ENCODE data around the gene MALAT1. TPM values are rescaled to one million over a fixed set of nuclear protein-coding genes. Genes with fewer than 3 reads are reported as not detected.

MALAT1 gene
- total RNA-seq (2022; extraction: Qiagen RNA extraction; ENCODE audit: low read depth): 39.4 to 90.9 TPM (median 58.6 TPM) in 5 replicates

GRCh38 chr11:65498977-65499712 is at the start of gene MALAT1:
TSS of gene MALAT1 (plus strand) at chr11:65499045.

GRCh38 chr11:65524741-65525545 is 26.1 kb downstream of the MALAT1 start, which contains the start of gene SCYL1:
TSS of gene SCYL1 (plus strand) at chr11:65525083. CDS start at chr11:65525154, 71 bp downstream.

Other genes starting within 250 kb of the MALAT1 start
- 13.5 to 16.6 TPM (median 15.0 TPM) in 5 replicates for gene POLA2, start 237.1 kb upstream of the MALAT1 start, total RNA-seq (2022; extraction: Qiagen RNA extraction; ENCODE audit: low read depth)
- gene CDC42EP2, start 184.2 kb upstream of the MALAT1 start, total RNA-seq (2022; extraction: Qiagen RNA extraction; ENCODE audit: low read depth): 13.5 to 17.6 TPM (median 14.3 TPM) in 5 replicates
- 38.8 to 43.9 TPM (median 41.9 TPM) in 5 replicates for gene DPF2, start 165.2 kb upstream of the MALAT1 start, total RNA-seq (2022; extraction: Qiagen RNA extraction; ENCODE audit: low read depth)
- gene TIGD3, start 144.3 kb upstream of the MALAT1 start, total RNA-seq (2022; extraction: Qiagen RNA extraction; ENCODE audit: low read depth): 0.72 to 1.1 TPM (median 0.91 TPM) in 5 replicates
- gene SLC25A45, start 116.4 kb upstream of the MALAT1 start, total RNA-seq (2022; extraction: Qiagen RNA extraction; ENCODE audit: low read depth): 9.9 to 13.7 TPM (median 10.5 TPM) in 5 replicates
- 42.3 to 55.3 TPM (median 49.6 TPM) in 5 replicates for gene FRMD8, start 112.4 kb upstream of the MALAT1 start, total RNA-seq (2022; extraction: Qiagen RNA extraction; ENCODE audit: low read depth)
- 153 to 258 TPM (median 188 TPM) in 5 replicates for gene NEAT1, start 76.2 kb upstream of the MALAT1 start, total RNA-seq (2022; extraction: Qiagen RNA extraction; ENCODE audit: low read depth)
- gene SCYL1, start 26.0 kb downstream of the MALAT1 start, total RNA-seq (2022; extraction: Qiagen RNA extraction; ENCODE audit: low read depth): 49.8 to 64.2 TPM (median 61.8 TPM) in 5 replicates
- gene LTBP3, start 59.3 kb downstream of the MALAT1 start, total RNA-seq (2022; extraction: Qiagen RNA extraction; ENCODE audit: low read depth): 98.2 to 144 TPM (median 118 TPM) in 5 replicates
- 70.0 to 81.9 TPM (median 77.0 TPM) in 5 replicates for gene ZNRD2, start 71.4 kb downstream of the MALAT1 start, total RNA-seq (2022; extraction: Qiagen RNA extraction; ENCODE audit: low read depth)
- gene FAM89B, start 73.5 kb downstream of the MALAT1 start, total RNA-seq (2022; extraction: Qiagen RNA extraction; ENCODE audit: low read depth): 25.5 to 56.2 TPM (median 53.5 TPM) in 5 replicates
- gene EHBP1L1, start 77.0 kb downstream of the MALAT1 start, total RNA-seq (2022; extraction: Qiagen RNA extraction; ENCODE audit: low read depth): 30.8 to 48.3 TPM (median 46.0 TPM) in 5 replicates
- gene KCNK7, start 96.8 kb downstream of the MALAT1 start, total RNA-seq (2022; extraction: Qiagen RNA extraction; ENCODE audit: low read depth): 0.45 to 1.1 TPM (median 0.59 TPM) in 5 replicates
- 36.8 to 60.0 TPM (median 53.5 TPM) in 5 replicates for gene MAP3K11, start 115.2 kb downstream of the MALAT1 start, total RNA-seq (2022; extraction: Qiagen RNA extraction; ENCODE audit: low read depth)
- 28.5 to 41.2 TPM (median 36.9 TPM) in 5 replicates for gene PCNX3, start 116.7 kb downstream of the MALAT1 start, total RNA-seq (2022; extraction: Qiagen RNA extraction; ENCODE audit: low read depth)
- 8.2 to 22.4 TPM (median 21.4 TPM) in 5 replicates for gene SIPA1, start 139.1 kb downstream of the MALAT1 start, total RNA-seq (2022; extraction: Qiagen RNA extraction; ENCODE audit: low read depth)
- 66.9 to 84.3 TPM (median 79.5 TPM) in 5 replicates for gene RELA, start 163.9 kb downstream of the MALAT1 start, total RNA-seq (2022; extraction: Qiagen RNA extraction; ENCODE audit: low read depth)
- 38.5 to 51.3 TPM (median 50.2 TPM) in 5 replicates for gene KAT5, start 213.2 kb downstream of the MALAT1 start, total RNA-seq (2022; extraction: Qiagen RNA extraction; ENCODE audit: low read depth)
- 32.5 to 54.6 TPM (median 48.4 TPM) in 5 replicates for gene RNASEH2C, start 221.8 kb downstream of the MALAT1 start, total RNA-seq (2022; extraction: Qiagen RNA extraction; ENCODE audit: low read depth)

Data from A549 treated with CpdA at 1 μM for 4 hours (cell line).